ENCODE data around the gene RMRP.

Gene RMRP

DNA sequence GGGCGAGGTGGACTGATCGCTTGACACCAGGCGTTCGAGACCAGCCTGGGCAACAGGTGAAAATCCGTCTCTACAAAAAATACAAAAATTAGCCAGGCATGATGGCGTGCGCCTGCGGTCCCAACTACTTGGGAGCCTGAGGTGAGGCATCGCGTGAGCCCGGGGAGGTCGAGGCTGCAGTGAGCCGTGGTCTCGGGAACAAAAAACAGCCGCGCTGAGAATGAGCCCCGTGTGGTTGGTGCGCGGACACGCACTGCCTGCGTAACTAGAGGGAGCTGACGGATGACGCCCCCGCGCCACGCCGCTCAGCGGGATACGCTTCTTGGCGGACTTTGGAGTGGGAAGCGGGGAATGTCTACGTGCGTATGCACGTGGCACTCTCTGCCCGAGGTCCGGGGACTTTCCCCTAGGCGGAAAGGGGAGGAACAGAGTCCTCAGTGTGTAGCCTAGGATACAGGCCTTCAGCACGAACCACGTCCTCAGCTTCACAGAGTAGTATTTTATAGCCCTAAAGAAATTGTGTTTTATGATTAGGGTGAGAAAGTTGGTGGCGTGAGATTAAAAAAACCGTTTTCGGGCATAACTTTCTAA lies at the start of gene RMRP:
TSS of gene RMRP (minus strand) at position 474 of the 591 bp plus-strand sequence.
- peak; percentile 93 for FAIRE-seq

GRCh38 chr9:35706951-35707350 lies 49.1 kb upstream of the RMRP start:
- no peak for FAIRE-seq

- FAIRE-seq, result no peak
These were observed 48.1 kb upstream of the RMRP start for GRCh38 chr9:35705836-35706430.

- FAIRE-seq, result no peak
These were observed 47.6 kb upstream of the RMRP start for GRCh38 chr9:35705372-35705771.

DNA sequence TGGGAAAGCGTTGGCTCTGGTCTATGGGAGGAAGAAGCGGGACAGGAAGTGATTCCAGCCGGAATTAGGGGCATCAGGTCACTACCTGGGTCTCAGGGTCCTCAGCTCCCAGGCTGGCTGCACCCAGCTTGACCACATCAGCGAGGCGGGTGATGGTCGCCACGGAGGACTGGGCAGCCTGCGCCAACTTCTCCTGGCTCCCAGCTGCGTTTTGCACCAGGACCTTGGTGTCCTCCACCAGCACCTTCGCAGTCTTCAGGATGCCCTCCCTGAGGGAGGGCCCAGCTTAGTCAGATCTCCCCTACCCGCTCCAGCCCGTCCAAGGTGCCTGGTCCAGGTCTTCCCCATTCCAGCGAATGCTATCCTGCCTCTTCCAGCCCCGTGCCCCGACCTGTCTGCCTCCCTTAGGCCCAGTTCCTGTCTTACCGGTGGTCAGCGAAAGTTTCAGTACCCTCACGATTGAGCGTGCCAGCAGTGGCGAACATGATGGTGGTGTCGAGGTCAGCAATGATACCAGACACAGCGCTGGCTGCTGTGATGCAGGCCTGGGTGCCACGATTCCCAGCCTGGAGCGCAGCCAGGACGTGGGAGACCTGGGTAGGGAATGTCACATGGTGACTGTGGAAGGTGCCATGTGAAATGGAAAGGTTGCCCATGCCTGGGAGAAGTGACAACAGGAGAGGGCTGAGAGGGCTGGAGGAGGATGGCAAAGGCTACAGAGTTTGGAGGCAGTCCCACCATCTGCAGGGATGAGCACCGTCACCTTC lies 46.3 kb upstream of the RMRP start:
- FAIRE-seq, result no peak

GRCh38 chr9:35702696-35703095 lies 44.9 kb upstream of the RMRP start:
- no peak for FAIRE-seq

DNA sequence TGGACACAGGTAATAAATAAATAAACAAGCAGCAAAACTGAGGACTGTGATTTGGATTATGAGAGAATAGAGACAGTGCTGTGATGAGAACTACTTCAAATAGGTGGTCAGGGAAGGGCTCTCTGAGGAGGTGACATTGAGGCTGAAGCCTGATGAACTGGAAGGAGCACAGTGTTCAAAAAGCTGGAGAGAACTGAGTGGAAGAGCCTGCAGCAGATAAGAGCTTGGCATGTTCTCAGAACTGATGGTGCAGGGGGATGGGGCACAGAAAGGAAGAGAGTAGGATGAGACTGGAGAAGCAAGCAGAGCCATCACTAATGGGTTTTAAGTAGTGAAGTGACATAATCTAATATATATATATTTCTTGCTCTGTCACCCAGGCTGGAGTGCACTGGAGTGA lies 43.1 kb upstream of the RMRP start:
- no peak for FAIRE-seq

- no peak for FAIRE-seq
These were observed 42.2 kb upstream of the RMRP start for GRCh38 chr9:35700031-35700430.

DNA sequence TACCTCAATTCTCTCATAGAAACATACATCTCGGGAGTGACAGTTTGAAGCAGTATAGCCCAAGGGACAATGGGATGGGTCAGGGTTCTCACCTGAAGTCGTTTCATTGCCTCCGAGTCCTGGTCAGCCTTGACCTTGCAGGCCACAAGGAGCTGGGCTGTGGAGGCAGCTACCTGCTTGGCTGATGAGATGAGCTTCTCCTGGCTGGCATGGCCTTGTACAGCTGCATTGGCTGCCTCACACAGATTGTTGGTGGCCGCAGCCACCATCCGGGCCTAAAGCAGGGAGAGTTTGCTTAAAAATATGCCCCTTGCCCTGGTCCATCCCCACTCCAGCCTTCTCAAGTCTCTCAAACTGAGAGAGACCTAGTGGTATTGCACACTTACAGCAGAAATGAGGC lies 40.4 kb upstream of the RMRP start:
- FAIRE-seq, result no peak

DNA sequence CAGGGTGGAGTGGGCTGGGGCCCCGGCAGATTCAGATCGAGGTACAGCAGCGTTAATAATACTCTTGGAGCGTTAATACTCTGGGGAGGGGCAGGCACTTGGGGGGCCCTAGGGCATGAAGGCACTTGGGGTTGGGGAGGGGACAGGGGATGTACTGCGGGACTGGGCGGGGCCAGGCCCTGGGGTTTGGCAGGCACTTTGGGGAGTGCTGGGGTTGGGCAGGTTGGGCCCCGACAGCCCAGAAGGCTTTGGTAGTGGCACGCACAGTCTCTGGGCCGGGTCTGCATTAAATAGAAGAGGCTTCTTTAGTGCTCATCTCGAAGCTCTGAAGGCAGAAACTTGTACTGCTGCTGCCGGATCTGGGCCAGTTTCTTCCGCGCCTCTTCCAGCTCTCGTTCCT lies 39.7 kb upstream of the RMRP start:
- FAIRE-seq, result no peak

GRCh38 chr9:35696520-35697215 lies 38.8 kb upstream of the RMRP start:
- no peak for FAIRE-seq

- FAIRE-seq, result no peak
These were observed 38.2 kb upstream of the RMRP start for GRCh38 chr9:35695943-35696401.

DNA sequence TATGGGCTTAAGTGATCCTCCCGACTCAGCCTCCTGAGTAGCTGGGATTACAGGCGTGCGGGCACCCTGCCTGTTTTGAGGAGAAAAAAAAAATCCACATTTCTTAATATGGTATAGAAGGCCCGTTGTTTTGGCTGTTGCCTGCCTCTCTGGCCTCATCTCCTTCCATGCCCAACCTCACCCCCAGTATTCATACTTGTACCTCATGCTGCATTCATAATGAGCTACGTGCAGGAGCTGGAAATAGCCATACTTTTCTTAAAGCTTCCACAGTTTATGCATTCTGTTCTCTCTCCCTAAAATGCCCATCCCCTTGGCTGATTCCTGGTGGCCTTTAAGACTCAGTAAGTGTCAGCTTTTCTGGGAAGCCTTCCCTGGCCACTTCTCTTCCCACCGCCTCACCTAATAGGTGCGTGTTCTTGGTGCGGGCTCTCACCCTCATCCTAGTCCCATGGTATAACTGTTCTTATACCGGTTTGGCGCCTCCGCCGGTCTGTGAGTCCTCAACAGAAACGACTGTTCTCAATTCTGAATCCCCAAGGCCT lies 34.0 kb upstream of the RMRP start:
- no peak for FAIRE-seq

DNA sequence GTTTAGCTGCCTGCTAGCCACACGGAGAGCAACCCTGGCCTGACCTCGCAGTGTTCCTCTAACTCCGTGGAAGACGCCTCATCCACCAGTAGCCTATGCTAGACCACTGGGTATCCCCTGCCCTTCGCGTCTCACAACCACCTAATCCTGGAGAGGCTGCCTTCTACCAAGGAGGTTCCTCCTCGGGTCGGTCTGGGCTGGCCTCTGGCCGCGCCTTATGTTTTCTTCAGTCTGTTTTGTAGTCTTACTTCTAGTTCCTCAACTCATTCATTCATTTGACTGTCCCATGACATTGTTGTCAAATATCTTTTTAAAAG lies 33.5 kb upstream of the RMRP start:
- FAIRE-seq, result no peak

DNA sequence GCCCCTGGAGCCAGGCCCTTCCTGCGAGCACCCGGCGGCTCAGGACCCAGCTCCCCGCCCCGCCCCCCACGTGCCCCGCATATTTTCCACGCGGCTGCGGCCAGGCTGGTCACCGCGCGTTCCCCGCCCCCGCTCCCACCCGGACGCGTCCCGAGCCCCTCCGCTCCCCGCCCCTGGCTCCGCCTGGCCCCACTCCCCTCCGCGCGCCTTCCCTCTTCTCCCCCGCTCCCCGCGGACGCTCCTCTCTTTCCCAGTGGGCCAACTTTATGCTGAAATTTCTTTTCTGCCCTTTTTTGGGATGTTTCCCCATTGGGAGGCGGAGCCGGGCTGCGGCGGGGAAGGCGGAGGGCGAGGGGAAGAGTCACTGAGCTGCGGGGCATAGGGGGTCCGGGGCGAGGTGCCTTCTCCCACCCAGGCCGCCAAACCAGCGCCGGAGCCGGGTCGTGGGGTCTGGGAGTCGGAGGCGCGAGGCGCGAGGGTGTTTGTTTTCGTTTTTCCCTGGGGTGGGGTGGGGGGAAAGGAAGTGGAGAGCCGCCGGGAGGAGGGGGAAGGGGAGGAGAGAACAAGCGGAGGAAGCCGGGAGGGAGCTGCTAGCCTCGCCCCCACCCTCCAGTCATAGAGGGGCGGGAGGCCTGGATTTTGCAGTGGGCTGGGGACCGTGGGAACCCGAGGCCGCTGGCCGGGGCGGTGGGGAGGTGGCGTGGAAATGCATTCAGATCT lies 33.0 kb upstream of the RMRP start:
- no peak for FAIRE-seq

DNA sequence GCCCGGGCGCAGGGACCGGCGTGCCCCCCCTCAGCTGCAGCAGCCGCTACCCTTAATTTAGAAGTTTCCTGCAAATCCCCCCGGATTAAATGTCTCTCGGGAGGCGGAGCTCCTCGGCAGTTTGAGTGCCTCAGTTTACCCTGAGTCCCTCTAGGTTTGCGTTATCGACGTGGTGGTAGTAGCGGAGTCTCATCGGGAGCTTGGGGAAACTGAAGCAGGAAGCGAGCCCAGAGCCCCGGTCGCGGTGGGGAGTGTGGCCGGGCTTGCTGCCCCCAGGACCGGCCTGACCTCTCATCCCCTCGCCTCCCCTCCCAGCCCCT lies 32.4 kb upstream of the RMRP start:
- FAIRE-seq, result no peak

DNA sequence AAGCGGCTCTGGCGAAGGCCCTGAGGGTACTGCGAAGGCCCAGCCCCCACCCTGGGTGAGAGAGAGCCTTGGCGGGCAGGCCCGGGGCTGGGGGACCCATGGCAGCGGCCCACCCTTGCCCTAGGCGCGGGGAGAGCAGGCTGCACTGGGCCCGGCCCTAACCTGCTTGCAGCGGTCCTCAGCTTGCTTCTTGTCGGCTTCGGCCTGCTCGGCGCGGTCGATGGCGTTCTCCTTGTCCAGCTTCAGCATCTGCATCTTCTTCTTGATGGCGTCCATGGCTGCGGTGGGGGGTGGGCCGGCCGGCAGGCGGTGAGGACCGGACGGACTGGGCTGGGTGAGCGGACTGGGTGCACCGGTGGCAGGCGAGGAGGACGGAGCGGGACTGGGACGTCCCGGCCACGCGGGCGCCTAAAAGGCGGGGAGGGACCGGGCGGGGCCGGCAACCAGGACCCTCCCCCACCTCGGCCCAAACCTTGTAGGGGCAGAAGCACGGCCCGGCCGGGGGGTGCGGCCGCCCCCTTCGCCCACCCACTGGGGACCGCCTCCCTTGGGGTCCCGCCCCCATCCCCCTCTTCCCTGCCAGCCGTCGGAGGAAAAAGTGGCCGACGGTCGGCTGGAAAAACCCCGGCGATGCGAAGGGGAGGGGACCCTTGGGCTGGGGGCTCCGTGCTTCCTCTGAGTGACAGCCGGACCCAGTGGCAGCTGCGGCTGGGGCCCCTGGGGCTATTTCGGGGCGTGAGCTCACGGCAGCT lies 31.9 kb upstream of the RMRP start, which contains the start of gene TPM2:
TSS of gene TPM2 (minus strand) at position 384 of the 752 bp plus-strand sequence. CDS start at position 276, 108 bp downstream.
- FAIRE-seq, result no peak

DNA sequence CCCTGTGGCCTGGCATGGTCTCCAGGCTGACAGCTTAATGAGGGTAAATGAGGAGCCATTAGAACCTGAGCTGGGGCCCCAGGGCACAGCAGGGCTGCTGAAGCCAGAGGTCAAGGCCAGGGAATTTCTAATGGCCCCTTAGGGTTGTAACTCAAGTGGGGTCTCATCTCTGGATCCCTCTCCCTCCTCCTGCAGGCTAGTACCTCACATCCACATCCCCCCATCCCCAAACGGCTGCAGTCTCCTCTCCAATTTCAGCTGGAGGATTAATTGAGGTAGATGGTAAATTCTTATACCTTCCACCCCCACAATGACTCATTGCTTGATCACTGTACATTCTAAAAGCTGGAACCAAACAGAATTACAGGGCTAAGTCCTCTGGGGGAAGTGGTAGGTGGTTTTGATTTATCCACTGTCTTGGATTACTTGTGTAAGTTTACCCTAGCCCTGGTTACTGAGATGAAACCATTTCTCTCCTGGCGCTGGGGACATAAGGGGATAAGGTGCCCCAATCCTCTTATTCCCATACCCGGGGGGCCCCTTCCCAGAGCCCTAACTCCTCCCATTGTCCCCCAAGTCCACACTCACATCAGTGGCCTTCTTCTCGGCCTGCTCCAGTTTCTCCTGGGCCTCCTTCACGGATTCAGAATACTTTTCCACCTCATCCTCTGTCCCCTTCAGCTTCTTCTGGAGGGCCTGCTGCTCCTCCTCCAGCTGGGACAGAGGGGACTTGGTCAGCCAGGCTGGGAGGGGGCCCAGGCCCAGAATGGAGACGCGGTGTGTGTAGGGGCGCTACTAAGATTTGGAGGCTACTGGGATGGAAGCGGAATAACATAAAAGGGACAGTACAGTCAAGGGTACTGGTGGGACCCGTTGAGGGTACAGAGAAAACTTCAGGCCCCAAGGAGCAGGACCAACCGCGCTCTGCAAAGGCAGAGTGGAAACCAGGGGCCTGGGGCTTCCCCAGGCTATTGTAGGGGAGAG lies 31.0 kb upstream of the RMRP start:
- no peak for FAIRE-seq

DNA sequence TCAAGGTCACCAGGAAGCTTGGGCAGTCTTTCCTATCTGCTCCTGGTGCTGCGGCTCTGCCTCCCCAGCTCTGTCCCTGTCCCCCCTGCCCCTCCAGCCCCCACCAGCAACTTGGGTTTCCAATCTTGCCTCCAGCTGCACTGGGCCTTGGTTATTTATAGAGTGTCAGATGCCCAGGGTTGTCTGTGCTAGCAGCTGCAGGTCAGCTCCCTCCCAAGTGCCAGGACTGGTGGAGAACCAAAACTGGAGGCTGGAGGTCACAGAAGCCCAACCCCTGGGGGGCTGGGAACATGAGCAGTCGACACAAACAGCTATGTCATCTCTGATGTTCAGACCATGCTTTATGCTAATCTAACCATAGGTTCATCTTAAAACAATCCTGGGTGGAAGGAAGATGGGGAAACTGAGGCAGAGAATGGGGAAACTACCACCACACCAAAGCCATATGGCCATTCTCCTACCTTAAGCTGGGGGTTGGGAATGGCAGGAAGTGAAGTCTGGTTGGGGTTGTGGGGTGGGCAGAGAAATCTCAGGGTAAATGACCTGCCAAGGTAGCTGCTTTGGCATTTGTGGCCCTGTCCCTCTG lies 30.2 kb upstream of the RMRP start:
- no peak for FAIRE-seq

GRCh38 chr9:35687306-35687705 lies 29.5 kb upstream of the RMRP start:
- FAIRE-seq, result no peak

Data from endometrium (tissue), 2 donors.